ENCODE data around the gene UBE2I. TPM values are rescaled to one million over a fixed set of nuclear protein-coding genes. Genes with fewer than 3 reads are reported as not detected.

Gene UBE2I
- total and polyA plus RNA-seq, 12 donors = 50.7 to 203 (median 89.2) TPM

DNA sequence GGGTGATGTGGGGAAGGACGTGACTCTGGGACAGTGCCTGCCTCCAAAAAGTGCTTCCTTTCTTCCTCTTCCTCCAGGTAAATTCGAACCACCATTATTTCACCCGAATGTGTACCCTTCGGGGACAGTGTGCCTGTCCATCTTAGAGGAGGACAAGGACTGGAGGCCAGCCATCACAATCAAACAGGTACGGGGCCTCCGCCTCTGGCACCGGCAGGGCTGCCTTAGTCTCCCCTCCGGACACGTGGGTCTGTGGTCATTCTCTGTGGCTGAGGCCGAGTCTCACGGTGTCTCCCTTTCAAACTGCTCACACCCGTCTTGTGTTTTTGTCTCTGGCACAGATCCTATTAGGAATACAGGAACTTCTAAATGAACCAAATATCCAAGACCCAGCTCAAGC is 10.7 kb downstream of the UBE2I start:
- Histone ChIP-seq H3K36me3 (replicated peaks in 1 of 2) (peaks cover 0 to 93% of the 10 kb centered on the region in 2 donors), H3K4me3 (no peak overlapping the region), H3K9me3 (replicated peaks in 1 of 3) (no peaks in the 10 kb centered on the region), H3K27me3 (no peaks in the 10 kb centered on the region), H3K4me1 (replicated peaks in 1 of 2) (no peaks in the 10 kb centered on the region), H3K27ac (no peak overlapping the region)
- DNase-seq = no peak
- WGBS, 4 donors = 81 to 89% (median 84%) methylated on average over 9 to 12 of the region's 12 CpGs
- TF ChIP-seq, protein P1, sequence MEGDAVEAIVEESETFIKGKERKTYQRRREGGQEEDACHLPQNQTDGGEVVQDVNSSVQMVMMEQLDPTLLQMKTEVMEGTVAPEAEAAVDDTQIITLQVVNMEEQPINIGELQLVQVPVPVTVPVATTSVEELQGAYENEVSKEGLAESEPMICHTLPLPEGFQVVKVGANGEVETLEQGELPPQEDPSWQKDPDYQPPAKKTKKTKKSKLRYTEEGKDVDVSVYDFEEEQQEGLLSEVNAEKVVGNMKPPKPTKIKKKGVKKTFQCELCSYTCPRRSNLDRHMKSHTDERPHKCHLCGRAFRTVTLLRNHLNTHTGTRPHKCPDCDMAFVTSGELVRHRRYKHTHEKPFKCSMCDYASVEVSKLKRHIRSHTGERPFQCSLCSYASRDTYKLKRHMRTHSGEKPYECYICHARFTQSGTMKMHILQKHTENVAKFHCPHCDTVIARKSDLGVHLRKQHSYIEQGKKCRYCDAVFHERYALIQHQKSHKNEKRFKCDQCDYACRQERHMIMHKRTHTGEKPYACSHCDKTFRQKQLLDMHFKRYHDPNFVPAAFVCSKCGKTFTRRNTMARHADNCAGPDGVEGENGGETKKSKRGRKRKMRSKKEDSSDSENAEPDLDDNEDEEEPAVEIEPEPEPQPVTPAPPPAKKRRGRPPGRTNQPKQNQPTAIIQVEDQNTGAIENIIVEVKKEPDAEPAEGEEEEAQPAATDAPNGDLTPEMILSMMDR (IDR thresholded peaks at IDR 0.05) = no peak
- no peak for TF ChIP-seq POLR2A (IDR thresholded peaks at IDR 0.05)
- intact Hi-C loops (cut with DNase I) = no loop called here

DNA sequence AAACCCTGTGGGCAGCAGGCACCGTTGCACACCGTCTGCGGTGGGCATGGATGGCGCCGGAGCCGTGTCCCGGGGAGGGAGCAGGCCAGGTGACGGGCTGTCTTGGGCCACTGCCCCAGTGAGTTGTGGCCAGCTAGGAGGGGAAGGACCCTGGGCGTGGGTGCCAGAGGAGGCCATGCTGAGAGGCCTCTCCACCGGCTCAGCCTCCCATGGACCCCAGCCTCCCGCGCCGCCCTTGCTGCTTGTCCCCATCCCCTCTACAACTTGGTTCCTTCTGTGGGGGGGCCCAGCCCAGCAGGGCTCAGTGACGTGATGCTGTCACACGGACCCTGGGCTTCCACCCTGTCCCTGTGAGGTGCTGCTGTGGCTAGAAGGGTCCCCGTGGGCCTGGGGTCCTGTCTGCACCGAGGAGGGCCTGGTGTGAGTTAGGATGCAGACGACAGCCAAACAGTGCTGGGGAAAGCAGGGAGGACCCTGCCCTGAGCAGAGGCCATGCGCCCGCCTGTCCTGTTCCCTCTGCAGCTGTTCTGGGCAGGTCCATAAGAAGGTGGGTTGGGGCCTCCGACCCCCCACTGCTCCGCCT is 11.3 kb downstream of the UBE2I start:
- TF ChIP-seq POLR2A (IDR thresholded peaks at IDR 0.05) = no peak
- TF ChIP-seq, protein P1 (IDR thresholded peaks at IDR 0.05) = no peak
- no peaks in the 10 kb centered on the region for H3K4me1 ChIP-seq (replicated peaks in 1 of 2)
- H3K36me3 ChIP-seq (replicated peaks in 1 of 2) = peaks cover 0 to 93% of the 10 kb centered on the region in 2 donors

DNA sequence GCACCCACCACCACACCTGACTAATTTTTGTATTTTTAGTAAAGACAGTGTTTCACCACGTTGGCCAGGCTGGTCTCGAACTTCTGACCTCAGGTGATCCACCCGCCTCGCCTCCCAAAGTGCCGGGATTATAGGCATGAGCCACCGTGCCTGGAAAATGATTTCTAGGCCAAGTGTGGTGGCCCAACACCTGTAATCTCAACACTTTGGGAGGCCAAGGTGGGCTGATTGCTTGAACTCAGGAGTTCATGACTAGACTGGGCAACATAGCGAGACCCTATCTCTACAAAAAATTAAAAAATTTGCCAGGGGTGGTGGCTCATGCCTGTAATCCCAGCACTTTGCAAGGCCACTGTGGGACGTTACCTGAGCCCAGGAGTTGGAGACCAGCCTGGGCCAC is 13.0 kb downstream of the UBE2I start:
- TF ChIP-seq, protein P1 (IDR thresholded peaks at IDR 0.05) = no peak
- no peak for TF ChIP-seq POLR2A (IDR thresholded peaks at IDR 0.05)
- Histone ChIP-seq H3K27ac (no peak overlapping the region), H3K4me3 (no peak overlapping the region), H3K9me3 (replicated peaks in 1 of 3) (no peaks in the 10 kb centered on the region), H3K27me3 (no peaks in the 10 kb centered on the region), H3K36me3 (replicated peaks in 1 of 2) (peaks cover 0 to 77% of the 10 kb centered on the region in 2 donors), H3K4me1 (replicated peaks in 1 of 2) (no peaks in the 10 kb centered on the region)
- WGBS, 4 donors = 84 to 98% (median 96%) methylated on average over 8 of the region's 8 CpGs
- intact Hi-C loops (cut with DNase I) = no loop called here
- DNase-seq = no peak

More for the DNA sequence above, 11.3 kb downstream of the UBE2I start:
- no peak for DNase-seq
- intact Hi-C loops (cut with DNase I) = no loop called here
- 85 to 90% (median 87%) methylated on average over 3 to 22 of the region's 22 CpGs for WGBS, 4 donors
- Histone ChIP-seq H3K27me3 (no peaks in the 10 kb centered on the region), H3K9me3 (replicated peaks in 1 of 3) (no peaks in the 10 kb centered on the region), H3K4me3 (no peak overlapping the region), H3K27ac (no peak overlapping the region)

DNA sequence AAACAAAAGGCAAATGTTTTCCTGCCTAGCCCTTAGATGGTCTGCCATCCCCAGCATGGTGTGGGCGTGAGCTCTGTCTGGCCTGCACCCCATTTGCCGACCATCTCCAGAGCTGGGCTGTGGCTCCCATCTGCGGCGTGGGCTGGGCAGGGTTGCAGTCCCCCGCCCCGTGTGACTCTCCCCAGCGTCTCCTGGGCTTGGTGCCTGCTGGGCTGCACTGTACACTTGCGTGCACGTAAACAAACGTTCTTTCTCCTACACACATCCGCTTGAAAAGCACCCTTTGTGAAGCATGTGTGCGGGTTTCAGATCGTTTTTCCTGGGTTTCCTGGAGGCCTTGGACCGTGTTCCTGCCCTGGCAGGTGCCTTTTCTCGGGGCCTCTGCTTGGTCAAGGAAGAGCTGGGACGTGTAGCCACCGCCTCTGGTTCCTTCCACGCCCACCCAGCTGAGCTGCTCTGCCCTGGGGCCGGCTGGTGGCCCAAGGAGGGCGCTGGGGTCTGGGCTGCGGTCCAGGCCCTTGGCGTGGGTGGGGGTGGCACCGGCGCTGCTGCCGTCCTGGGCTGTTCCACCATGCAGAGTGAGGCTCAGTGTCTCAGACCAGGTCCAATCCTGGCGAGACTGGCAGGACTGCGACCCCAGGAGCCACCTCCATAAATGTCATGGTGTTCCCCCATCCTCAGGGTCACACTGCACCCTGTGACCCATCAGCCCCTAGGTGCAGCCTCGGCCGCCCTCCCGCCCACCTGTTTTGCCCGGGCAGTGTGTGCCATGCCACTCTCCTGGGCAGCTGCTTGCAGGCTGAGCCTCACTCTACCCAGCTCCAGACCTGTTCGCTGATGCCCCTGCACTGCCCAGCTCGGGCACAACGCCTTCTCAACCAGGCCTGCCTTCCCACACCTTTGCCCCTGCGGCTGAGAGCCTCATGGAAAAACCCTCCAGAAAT is 14.1 kb downstream of the UBE2I start:
- 88 to 92% (median 89%) methylated on average over 16 to 35 of the region's 35 CpGs for WGBS, 4 donors
- Histone ChIP-seq H3K9me3 (replicated peaks in 1 of 3) (no peaks in the 10 kb centered on the region), H3K4me3 (no peak overlapping the region), H3K27me3 (no peaks in the 10 kb centered on the region), H3K4me1 (replicated peaks in 1 of 2) (no peaks in the 10 kb centered on the region), H3K36me3 (replicated peaks in 1 of 2) (peaks cover 0 to 65% of the 10 kb centered on the region in 2 donors), H3K27ac (no peak overlapping the region)
- intact Hi-C loops (cut with DNase I) = no loop called here
- no peak for TF ChIP-seq POLR2A (IDR thresholded peaks at IDR 0.05)
- TF ChIP-seq, protein P1 (IDR thresholded peaks at IDR 0.05) = no peak
- no peak for DNase-seq

Data from adrenal gland (tissue), 12 donors.